ENCODE results near the gene ADCY7. TPM values are rescaled to one million over a fixed set of nuclear protein-coding genes. Genes with fewer than 3 reads are reported as not detected.
A peak's percentile ranks its signal among the peaks of the same experiment; 100 is the strongest.

The ADCY7 gene
- total RNA-seq, 2 experiments from 2014 or later: 131 to 232 TPM

DNA sequence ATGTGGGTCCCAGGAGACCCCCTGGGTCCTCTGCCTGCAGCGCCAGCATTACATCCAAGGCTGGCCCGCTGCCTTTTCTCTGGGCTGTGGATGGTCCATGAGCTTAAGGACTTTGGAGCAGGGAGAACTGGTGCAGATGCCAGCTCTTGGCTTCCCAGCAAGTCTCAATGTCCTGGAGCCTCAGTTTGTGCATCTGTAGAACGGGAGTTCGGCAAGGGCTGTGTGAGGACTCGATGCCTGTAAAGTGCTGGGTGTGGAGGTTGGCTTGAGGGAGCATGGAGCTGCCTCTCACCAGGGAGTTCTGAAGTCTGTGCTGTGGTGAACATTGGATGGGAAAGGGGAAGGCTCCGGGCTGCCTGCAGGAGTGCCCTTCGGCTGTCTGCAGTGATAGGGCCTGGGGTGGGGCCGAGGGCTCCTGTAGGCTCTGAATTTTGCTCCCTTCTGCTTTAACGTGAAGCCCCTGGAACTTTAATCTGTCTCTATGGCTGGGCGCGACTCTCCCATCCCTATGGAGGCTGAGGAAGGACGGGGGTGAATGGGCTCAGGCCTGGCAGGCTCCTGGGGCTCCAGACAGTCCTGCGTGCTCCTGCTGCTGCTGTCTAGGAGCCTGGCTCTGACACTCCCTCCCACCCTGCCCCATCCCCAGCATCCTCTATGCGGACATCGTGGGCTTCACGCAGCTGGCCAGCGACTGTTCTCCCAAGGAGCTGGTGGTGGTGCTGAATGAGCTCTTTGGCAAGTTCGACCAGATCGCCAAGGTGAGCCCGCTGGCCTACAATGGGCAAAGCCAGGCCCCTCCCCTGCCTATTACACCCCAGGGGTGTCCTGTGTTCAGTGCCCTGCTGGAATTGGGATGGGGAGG is 27.9 kb downstream of the ADCY7 start:
- CTCF ChIA-PET: interaction anchor here (1.3 kb wide), 1 partner anchor 10 kb away, joined by 4 read pairs; no protein-coding TSS in a partner anchor
- no peak for DNase-seq
- H3K27me3 Mint-ChIP-seq: no peaks in the 10 kb centered on the region
- ATAC-seq: no peak
- H3K27ac Mint-ChIP-seq: no peak overlapping the region
- H3K4me1 Mint-ChIP-seq: peaks cover 8% of the 10 kb centered on the region
- peaks cover 20% of the 10 kb centered on the region for H3K36me3 Mint-ChIP-seq
- H3K4me3 Mint-ChIP-seq: no peak overlapping the region
- H3K9me3 Mint-ChIP-seq (ENCODE audit: low read depth): no peaks in the 10 kb centered on the region

DNA sequence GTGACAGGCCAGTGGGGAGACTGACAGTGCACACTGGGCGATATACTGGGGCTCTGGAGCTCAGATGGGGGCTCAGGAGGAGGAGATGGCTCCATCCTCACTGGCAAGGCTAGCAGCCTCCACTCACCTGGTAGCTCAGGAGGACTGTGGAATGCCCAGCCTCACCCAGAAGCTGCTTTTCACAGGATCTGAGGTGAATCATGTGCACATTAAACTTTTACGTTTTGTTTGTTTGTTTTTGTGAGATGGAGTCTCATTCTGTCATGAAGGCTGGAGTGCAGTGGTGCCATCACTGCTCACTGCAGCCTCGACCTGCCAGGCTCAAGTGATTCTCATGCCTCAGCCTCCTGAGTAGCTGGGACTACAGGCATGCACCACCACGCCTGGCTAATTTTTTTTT is 28.6 kb downstream of the ADCY7 start:
- Mint-ChIP-seq H3K4me1 (peaks cover 5% of the 10 kb centered on the region), H3K9me3 (ENCODE audit: low read depth) (no peaks in the 10 kb centered on the region), H3K27ac (no peak overlapping the region), H3K27me3 (no peaks in the 10 kb centered on the region), H3K36me3 (peaks cover 18% of the 10 kb centered on the region), H3K4me3 (no peak overlapping the region)
- ATAC-seq: no peak
- CTCF ChIA-PET: interaction anchor here (0.8 kb wide), 1 partner anchor 13 kb away, joined by 3 read pairs; no protein-coding TSS in a partner anchor
- no peak for DNase-seq

DNA sequence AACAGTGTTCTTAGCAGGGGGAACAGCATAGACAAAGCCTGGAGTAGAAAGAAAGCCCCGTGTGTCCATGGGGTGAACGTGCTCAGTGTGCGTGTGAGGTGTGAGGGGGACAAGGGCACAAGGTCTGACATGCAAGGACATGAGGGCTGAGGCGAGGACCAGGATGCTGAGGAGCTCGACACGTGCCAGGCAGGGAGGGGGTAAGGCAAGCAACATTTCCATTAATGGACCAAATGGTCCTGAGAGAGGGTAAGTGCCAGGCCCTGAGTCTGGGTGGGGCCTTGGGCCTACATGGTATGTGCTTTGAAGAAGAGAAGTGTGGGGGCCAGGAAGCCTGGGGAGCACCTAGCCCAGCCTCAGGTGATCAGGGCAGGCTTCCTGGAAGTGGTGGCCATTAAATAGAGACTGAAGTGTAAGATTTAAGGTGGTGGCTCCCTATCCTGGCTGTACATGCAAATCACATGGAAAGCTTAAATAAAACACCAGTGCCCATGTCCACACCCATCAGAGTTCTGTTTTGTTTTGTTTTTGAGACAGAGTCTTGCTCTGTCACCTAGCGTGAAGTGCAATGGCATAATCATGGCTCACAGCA is 29.3 kb downstream of the ADCY7 start:
- Mint-ChIP-seq H3K9me3 (ENCODE audit: low read depth) (no peaks in the 10 kb centered on the region), H3K27me3 (no peaks in the 10 kb centered on the region), H3K36me3 (peaks cover 18% of the 10 kb centered on the region), H3K4me1 (peaks cover 3% of the 10 kb centered on the region), H3K4me3 (no peak overlapping the region), H3K27ac (peak overlapping the region; percentile 54)
- CTCF ChIA-PET: interaction anchor here (0.8 kb wide), 1 partner anchor 14 kb away, joined by 3 read pairs; no protein-coding TSS in a partner anchor
- no peak for DNase-seq
- no peak for ATAC-seq

DNA sequence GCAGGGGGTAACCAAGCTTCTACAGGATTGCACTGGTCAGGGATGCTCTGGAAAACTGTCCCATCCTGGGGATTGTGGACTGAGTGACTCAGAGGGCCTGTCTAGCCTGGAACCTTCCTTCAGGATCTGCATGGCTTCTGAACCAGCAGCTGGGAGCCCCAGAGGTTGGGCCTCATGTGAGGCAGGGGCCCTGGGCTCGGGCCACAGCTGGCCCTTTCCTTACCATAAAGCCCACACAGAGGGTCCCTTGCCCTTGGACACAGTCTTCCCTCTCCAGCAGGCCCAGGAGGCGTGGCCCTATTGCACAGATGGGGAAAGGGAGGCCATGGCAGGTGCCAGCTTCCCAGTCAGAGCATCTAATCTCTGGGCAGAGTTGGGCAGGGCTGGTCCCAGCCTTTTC is 30.5 kb downstream of the ADCY7 start:
- DNase-seq (no peak), ATAC-seq (no peak)
- H3K4me1 Mint-ChIP-seq: peaks cover 3% of the 10 kb centered on the region
- H3K9me3 Mint-ChIP-seq (ENCODE audit: low read depth): no peaks in the 10 kb centered on the region
- CTCF ChIA-PET: interaction anchor here (0.9 to 1.6 kb wide), 3 partner anchors 14 to 29 kb away, joined by 3 to 6 read pairs (median 4); no protein-coding TSS in a partner anchor
- H3K27ac Mint-ChIP-seq: no peak overlapping the region
- H3K36me3 Mint-ChIP-seq: peaks cover 23% of the 10 kb centered on the region
- H3K4me3 Mint-ChIP-seq: no peak overlapping the region
- H3K27me3 Mint-ChIP-seq: no peaks in the 10 kb centered on the region

DNA sequence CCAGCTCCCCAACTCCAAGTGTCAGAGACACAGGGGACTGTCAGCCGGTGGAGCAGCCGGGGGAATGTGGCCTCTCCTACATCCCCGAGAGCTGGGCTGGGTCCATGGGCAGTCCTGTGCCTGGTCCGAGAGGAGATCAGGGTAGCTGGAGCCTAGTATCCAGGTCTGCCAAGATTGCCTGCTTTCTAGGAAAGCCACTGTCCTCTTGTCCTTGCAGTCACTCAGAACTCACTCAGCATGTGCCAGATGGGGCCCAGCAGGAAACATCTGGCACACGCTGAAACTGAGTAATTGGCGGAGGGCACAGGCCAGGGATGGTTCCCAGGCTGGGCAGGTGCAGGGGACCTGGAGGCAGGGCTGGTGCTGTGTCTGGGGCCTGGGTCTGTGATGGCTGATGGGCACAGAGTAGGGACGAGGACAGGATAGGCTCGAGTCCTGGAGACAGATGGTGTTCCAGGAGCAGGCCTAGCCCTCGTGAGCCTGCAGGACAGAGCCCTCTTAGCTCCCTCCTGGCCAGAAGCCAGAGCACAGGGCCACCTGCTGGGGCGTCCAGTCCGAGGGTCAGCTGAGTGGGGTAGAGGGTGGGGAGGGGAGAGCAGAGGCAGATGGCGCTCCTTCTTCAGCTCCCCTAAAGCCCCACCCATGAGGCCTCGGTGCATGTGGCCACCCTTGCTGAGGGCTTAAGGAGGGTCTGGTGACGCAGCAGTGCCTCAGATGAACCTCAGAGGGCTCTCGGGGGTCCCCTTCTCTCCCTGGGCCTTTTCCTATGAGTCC is 31.1 kb downstream of the ADCY7 start:
- CTCF ChIA-PET: interaction anchor here (0.9 to 1.6 kb wide), 3 partner anchors 15 to 29 kb away, joined by 3 to 6 read pairs (median 4); no protein-coding TSS in a partner anchor
- no peak for DNase-seq
- peaks cover 23% of the 10 kb centered on the region for H3K36me3 Mint-ChIP-seq
- no peak for ATAC-seq
- H3K27me3 Mint-ChIP-seq: no peaks in the 10 kb centered on the region
- H3K4me1 Mint-ChIP-seq: peaks cover 3% of the 10 kb centered on the region
- no peak overlapping the region for H3K27ac Mint-ChIP-seq
- no peaks in the 10 kb centered on the region for H3K9me3 Mint-ChIP-seq (ENCODE audit: low read depth)
- H3K4me3 Mint-ChIP-seq: no peak overlapping the region

DNA sequence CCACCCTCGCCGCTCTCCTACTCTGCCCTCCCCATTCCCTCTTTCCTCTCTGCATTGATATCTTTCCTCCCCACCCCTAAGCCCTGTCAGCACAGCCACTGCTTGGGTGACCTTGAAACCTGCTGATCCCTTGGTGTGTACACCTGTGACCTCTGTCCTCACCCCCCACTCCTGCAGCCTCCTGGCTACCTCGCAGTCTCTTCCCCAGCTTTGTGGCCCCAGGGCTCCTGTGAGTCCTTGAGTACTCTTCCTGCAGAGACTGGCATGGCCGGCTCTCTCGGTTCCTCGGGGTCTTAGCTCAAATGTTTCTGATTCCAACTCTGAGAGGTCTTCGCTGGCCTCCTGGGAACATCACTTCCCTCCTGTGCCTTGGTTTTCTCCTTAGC is 31.7 kb downstream of the ADCY7 start:
- DNase-seq: no peak
- Mint-ChIP-seq H3K27me3 (no peaks in the 10 kb centered on the region), H3K4me3 (no peak overlapping the region), H3K4me1 (peaks cover 3% of the 10 kb centered on the region), H3K9me3 (ENCODE audit: low read depth) (no peaks in the 10 kb centered on the region), H3K36me3 (peaks cover 21% of the 10 kb centered on the region), H3K27ac (no peak overlapping the region)
- no peak for ATAC-seq
- CTCF ChIA-PET: interaction anchor here (1.6 kb wide), 1 partner anchor 16 kb away, joined by 6 read pairs; no protein-coding TSS in a partner anchor

DNA sequence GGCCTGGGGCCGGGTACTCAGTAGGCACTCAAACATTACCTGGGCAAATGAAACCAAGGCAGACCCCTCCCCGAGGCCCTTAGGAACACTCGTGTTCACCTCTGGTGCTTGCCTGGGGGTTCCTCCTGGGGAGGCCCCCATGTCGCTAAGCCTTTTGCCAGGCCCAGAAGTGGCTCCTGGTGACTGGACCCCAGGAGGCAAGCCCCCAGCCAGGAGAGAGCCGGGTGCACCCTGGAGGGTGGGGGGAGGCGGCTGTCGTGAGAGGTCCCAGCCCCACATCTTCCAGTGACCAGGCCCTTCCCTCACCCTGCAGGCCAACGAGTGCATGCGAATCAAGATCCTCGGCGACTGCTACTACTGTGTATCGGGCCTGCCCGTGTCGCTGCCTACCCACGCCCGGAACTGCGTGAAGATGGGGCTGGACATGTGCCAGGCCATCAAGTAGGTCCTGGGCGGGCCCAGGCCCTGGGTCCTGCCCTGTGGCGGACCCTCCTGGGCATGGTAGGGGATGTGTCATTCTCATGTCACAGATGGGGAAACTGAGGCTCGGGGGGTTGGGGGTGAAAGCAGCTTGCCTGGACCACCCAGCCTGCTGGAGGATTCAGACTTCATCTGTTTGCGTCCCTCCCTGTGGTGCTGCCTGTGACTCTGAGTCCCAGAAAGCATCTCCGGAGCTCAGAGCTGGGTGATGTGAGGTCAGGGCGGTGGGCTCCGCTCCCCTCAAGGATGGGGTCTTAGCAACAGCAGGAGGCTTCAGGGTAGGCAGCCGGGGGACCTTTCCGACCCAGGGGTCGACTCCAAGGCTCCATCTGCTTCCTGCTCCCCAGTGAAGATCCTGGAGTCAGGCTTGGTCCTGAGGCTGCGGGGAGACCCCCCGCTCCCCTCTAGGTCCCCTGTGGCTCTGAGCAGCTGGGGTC is 32.5 kb downstream of the ADCY7 start:
- Mint-ChIP-seq H3K27me3 (no peaks in the 10 kb centered on the region), H3K4me3 (no peak overlapping the region), H3K9me3 (ENCODE audit: low read depth) (no peaks in the 10 kb centered on the region), H3K27ac (no peak overlapping the region), H3K36me3 (peaks cover 18% of the 10 kb centered on the region), H3K4me1 (peaks cover 3% of the 10 kb centered on the region)
- CTCF ChIA-PET: no interaction called here
- no peak for ATAC-seq
- no peak for DNase-seq

DNA sequence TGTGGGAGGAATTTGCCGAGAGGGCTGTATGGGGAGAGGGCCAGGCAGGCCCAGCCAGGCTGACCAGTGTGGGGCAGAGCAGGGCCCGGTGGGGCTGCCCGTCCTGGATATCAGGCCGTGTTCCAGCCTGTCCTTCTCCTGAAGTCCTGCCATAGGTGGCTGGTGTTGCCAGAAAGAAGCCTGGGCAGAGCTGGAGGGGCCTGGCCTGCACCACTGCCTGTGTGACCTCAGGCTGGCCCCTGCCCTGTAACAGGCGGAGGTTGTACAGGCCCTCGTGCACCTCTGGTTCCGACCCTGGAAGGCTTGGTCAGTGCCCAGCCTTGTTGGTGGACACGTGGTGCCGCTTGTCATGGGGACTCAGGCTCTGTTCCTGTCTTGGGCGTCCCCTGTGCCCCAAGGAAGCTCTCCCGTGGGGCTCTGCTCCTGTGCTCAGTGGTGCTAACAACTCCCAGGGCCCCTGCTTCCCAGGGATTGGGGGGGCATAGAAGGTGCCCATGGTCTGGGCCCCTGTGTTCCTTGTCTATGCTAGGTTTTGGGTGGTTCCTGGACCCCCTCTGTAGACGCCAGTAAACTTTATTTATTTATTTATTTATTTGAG is 33.3 kb downstream of the ADCY7 start:
- no peak for ATAC-seq

GRCh38 chr16:50300942-50301625 is 34.7 kb downstream of the ADCY7 start:
- no peaks in the 10 kb centered on the region for H3K4me1 Mint-ChIP-seq
- peaks cover 8% of the 10 kb centered on the region for H3K36me3 Mint-ChIP-seq
- no peak overlapping the region for H3K27ac Mint-ChIP-seq
- CTCF ChIA-PET: no interaction called here
- no peak overlapping the region for H3K4me3 Mint-ChIP-seq
- H3K9me3 Mint-ChIP-seq (ENCODE audit: low read depth): no peaks in the 10 kb centered on the region
- no peak for ATAC-seq
- no peak for DNase-seq
- H3K27me3 Mint-ChIP-seq: no peaks in the 10 kb centered on the region

More for the DNA sequence above, 33.3 kb downstream of the ADCY7 start:
- Mint-ChIP-seq H3K4me3 (no peak overlapping the region), H3K27me3 (no peaks in the 10 kb centered on the region), H3K27ac (no peak overlapping the region), H3K36me3 (peaks cover 16% of the 10 kb centered on the region), H3K9me3 (ENCODE audit: low read depth) (no peaks in the 10 kb centered on the region), H3K4me1 (peaks cover 3% of the 10 kb centered on the region)
- DNase-seq: no peak
- CTCF ChIA-PET: no interaction called here

DNA sequence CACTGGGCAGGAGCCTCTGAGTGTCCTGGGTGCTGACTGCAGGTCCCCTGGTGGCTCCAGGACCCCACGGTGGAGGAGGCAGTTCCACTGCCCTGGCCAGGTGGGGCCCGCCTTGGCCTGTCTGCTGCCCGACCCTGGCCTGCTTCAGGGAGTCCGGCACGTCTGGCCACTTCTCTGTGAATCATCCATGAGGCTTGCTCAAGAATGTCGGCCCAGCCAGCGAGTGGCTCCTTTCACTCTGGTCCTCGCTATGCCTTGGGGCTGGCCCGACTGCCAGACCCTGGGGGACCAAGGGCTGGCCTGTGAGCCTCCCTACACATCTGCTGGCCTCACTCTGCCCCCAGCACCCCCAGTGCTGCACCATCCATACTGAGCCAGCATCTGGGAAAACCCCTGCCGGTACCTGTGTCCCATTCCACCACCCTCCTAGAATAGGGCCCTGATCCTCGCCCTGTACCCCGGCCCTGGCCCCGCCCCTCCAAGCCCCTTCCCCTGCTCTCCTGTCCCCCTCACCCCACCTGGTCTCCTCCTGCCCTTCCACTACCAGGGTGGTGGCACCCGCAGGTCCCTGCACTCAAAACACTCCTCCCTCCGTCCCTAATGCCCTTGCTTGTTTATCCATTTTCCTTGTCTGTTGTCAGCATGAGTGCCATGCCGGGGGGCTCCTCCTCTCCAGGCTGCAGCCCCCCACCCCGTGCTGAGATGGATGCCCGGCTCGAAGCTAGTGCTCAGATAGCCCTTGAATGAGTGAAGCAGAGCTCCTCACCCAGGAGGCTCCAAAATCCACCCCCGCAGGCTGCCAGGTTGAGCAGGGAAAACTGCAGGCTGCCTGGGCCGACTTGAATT is 35.5 kb downstream of the ADCY7 start:
- H3K27ac Mint-ChIP-seq: no peak overlapping the region
- CTCF ChIA-PET: interaction anchor here (0.6 kb wide), 1 partner anchor 279 kb away, joined by 4 read pairs; no protein-coding TSS in a partner anchor

GRCh38 chr16:50302472-50303005 is 36.2 kb downstream of the ADCY7 start:
- no peak overlapping the region for H3K4me3 Mint-ChIP-seq
- no peak for DNase-seq

More for the DNA sequence above, 35.5 kb downstream of the ADCY7 start:
- Mint-ChIP-seq H3K36me3 (peaks cover 9% of the 10 kb centered on the region), H3K9me3 (ENCODE audit: low read depth) (no peaks in the 10 kb centered on the region), H3K27me3 (no peaks in the 10 kb centered on the region), H3K4me1 (no peaks in the 10 kb centered on the region), H3K4me3 (no peak overlapping the region)
- no peak for ATAC-seq
- no peak for DNase-seq

More at GRCh38 chr16:50302472-50303005, 36.2 kb downstream of the ADCY7 start:
- ATAC-seq: no peak
- H3K27ac Mint-ChIP-seq: no peak overlapping the region
- peaks cover 14% of the 10 kb centered on the region for H3K36me3 Mint-ChIP-seq
- no peaks in the 10 kb centered on the region for H3K4me1 Mint-ChIP-seq
- CTCF ChIA-PET: interaction anchor here (0.6 kb wide), 1 partner anchor 280 kb away, joined by 4 read pairs; no protein-coding TSS in a partner anchor
- no peaks in the 10 kb centered on the region for H3K27me3 Mint-ChIP-seq
- H3K9me3 Mint-ChIP-seq (ENCODE audit: low read depth): no peaks in the 10 kb centered on the region
